NCI-H226 (cell line): ENCODE results near the gene GJA1.

Source experiments
- DNase-seq: peaks from one replicate; pipeline ENCODE4 v3.0.0-alpha.2; 2015

Gene GJA1

GRCh38 chr6:121492536-121492935, 57.1 kb downstream of the GJA1 start:
- DNase-seq, result no peak

- DNase-seq, result no peak
Observed at GRCh38 chr6:121497970-121498375, 62.5 kb downstream of the GJA1 start.

GRCh38 chr6:121498481-121499276, 63.2 kb downstream of the GJA1 start:
- no peak for DNase-seq
